ENCODE results near the gene GNPTAB. TPM values are rescaled to one million over a fixed set of nuclear protein-coding genes. Genes with fewer than 3 reads are reported as not detected.

Gene GNPTAB
- total RNA-seq, 1 donor from 2014 or later = 53.2 TPM

DNA sequence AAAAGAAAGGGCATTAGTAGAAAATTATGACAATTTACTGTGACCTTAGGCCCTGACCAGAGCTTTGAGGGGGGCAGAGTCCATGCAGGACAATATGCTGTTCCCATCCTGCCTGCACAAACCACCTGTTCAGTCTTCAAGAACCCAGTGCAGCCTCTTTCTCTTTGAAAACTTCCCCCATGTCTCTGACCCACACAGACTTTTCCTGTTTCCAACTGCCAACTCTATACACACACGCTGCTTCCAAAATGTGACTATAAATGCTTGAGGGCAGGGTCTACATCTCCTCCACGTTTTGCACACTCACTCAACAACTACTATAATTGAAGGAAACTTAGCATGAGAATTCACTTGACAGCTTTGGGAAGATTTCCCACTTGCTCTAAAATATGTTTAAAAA is 54.9 kb downstream of the GNPTAB start:
- Mint-ChIP-seq H3K27ac (no peak overlapping the region), H3K4me1 (ENCODE audit: low read depth) (peaks cover 45% of the 10 kb centered on the region), H3K4me3 (no peak overlapping the region)

DNA sequence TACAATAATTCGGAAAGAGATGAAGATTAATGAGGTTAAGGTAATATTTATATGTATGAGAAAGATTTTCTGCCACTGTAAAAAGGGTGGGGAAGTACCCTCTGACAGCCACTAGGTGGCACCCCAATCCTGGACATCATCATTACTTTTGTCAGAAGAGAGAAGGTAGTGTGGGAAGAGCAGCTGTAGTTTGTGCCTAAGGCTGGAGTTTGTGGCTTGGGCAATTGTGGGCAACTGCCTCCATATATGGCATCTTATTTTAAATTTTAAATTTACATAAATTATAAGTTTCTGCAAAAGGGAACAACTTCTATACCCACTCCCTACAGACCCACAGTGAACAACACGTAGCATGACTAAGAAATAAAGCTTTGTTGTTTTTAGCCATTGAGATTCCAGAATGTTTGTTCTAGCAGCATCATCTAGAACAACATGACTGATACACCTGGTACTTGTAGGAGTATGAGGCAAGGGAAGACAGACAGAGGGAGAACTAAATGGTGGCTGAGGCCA is 57.1 kb downstream of the GNPTAB start:
- Mint-ChIP-seq H3K36me3 (ENCODE audit: low read depth) (peaks cover 29% of the 10 kb centered on the region), H3K9me3 (no peaks in the 10 kb centered on the region), H3K27me3 (ENCODE audit: insufficient read depth) (no peaks in the 10 kb centered on the region), H3K4me1 (ENCODE audit: low read depth) (peaks cover 41% of the 10 kb centered on the region), H3K4me3 (no peak overlapping the region), H3K27ac (peak overlapping the region; percentile 42)
- DNase-seq (ENCODE audit: low spot score) = peak; percentile 47
- intact Hi-C loops (cut with micrococcal nuclease) = loop anchor here (1.0 to 2.0 kb wide), 5 partner anchors 9 to 359 kb away; no protein-coding TSS in a partner anchor

More for the DNA sequence above, 54.9 kb downstream of the GNPTAB start:
- intact Hi-C loops (cut with micrococcal nuclease) = no loop called here
- Mint-ChIP-seq H3K27me3 (ENCODE audit: insufficient read depth) (no peaks in the 10 kb centered on the region), H3K36me3 (ENCODE audit: low read depth) (peaks cover 35% of the 10 kb centered on the region), H3K9me3 (no peaks in the 10 kb centered on the region)
- DNase-seq (ENCODE audit: low spot score) = no peak

DNA sequence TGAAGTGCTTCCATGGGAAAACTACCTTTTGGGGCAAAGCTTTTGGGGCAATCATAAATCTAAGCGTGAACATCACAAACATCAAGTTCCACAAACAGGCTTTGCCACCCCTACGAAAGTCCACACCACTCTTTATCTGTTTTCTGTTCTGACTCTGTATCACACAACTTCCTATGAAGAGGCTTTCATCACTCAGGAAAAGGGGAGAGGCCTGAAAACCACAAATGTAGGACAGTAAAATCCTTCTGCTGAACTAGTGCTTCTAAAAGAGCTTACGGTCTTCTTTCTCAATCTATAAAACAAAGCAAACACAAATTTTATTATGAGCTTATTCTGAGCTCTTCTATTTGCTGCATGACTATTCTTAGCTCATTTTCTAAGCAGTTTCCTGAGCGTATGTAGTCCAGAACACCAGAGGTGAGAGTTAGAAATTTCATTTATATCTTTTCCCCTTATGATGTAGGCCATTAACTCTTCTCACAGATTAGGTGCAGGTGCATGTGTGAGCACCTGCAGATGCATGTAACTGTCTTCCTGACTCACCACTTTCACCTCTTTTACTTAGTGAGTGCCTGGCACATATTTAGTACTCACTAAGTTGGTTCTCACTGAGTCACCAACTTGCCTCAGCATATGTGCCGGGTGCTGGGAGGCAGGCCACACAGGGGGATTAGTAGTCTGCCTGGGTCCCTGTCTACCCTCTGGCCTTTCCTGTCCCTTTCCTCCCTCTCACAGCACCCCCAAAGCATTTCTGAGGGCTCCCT is 58.6 kb downstream of the GNPTAB start:
- intact Hi-C loops (cut with micrococcal nuclease) = loop anchor here (2.0 kb wide), 2 partner anchors 145 to 357 kb away; no protein-coding TSS in a partner anchor
- Mint-ChIP-seq H3K27ac (no peak overlapping the region), H3K4me3 (no peak overlapping the region), H3K27me3 (ENCODE audit: insufficient read depth) (no peaks in the 10 kb centered on the region), H3K4me1 (ENCODE audit: low read depth) (peaks cover 38% of the 10 kb centered on the region), H3K9me3 (no peaks in the 10 kb centered on the region), H3K36me3 (ENCODE audit: low read depth) (peaks cover 26% of the 10 kb centered on the region)
- no peak for DNase-seq (ENCODE audit: low spot score)

DNA sequence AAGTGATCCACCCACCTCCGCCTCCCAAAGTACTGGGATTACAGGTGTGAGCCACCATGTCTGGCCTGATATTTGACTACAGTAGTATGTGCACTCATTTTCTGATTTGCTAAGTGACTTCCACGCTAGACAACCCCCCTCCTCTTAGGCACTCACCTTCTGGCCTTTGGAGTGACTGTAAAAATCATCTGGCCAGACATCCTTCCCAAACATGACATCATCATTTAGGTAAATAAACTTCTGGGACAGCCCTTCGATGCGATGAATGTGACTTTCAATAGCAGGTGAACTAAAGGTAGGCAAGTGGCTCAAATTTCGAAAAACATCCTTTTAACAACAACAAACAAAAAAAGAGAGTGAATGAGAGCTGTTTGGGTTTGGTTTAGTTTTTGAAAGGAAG is 60.9 kb downstream of the GNPTAB start:
- no peak for DNase-seq (ENCODE audit: low spot score)
- intact Hi-C loops (cut with micrococcal nuclease) = no loop called here
- peaks cover 26% of the 10 kb centered on the region for H3K4me1 Mint-ChIP-seq (ENCODE audit: low read depth)
- no peak overlapping the region for H3K27ac Mint-ChIP-seq
- no peaks in the 10 kb centered on the region for H3K27me3 Mint-ChIP-seq (ENCODE audit: insufficient read depth)
- H3K36me3 Mint-ChIP-seq (ENCODE audit: low read depth) = peaks cover 30% of the 10 kb centered on the region
- H3K4me3 Mint-ChIP-seq = no peak overlapping the region
- H3K9me3 Mint-ChIP-seq = no peaks in the 10 kb centered on the region

DNA sequence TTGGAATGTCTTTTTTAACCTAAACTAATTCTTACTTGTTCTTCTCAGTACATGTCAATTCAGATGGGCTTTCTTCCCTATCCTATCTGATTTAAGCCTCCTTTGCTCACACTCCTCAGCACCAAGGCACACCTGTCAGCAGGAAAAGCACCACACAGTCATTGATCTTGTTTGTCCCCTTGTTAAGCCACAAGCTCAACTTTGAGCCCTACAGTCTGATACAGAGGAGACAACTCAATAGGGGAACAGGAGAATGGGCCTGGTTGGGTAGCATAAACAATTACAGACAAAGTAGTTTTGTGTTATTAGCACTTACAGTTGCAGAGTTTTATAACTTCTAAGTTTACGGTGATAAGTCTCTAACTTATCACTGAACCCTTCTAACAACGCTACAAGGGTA is 62.0 kb downstream of the GNPTAB start:
- intact Hi-C loops (cut with micrococcal nuclease) = no loop called here
- Mint-ChIP-seq H3K9me3 (no peaks in the 10 kb centered on the region), H3K36me3 (ENCODE audit: low read depth) (peaks cover 30% of the 10 kb centered on the region), H3K4me3 (no peak overlapping the region), H3K27me3 (ENCODE audit: insufficient read depth) (no peaks in the 10 kb centered on the region), H3K27ac (no peak overlapping the region), H3K4me1 (ENCODE audit: low read depth) (peaks cover 22% of the 10 kb centered on the region)
- no peak for DNase-seq (ENCODE audit: low spot score)

DNA sequence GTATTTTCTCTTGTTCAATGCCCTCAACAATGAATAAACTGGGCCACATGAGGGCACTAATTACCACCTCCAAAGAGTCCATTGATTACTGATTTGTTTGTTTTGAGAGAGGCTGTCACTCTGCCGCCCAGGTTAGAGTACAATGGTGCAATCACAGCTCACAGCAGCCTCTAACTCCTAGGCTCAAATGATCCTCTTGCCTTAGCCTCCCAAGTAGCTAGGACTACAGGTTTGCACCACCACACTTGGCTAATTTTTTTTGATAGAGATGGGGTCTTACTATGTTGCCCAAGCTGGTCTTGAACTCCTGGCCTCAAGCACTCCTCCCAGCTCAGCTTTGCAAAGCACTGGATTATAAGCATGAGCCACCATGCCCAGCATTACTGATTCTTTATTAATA is 63.2 kb downstream of the GNPTAB start:
- H3K4me3 Mint-ChIP-seq = no peak overlapping the region

DNA sequence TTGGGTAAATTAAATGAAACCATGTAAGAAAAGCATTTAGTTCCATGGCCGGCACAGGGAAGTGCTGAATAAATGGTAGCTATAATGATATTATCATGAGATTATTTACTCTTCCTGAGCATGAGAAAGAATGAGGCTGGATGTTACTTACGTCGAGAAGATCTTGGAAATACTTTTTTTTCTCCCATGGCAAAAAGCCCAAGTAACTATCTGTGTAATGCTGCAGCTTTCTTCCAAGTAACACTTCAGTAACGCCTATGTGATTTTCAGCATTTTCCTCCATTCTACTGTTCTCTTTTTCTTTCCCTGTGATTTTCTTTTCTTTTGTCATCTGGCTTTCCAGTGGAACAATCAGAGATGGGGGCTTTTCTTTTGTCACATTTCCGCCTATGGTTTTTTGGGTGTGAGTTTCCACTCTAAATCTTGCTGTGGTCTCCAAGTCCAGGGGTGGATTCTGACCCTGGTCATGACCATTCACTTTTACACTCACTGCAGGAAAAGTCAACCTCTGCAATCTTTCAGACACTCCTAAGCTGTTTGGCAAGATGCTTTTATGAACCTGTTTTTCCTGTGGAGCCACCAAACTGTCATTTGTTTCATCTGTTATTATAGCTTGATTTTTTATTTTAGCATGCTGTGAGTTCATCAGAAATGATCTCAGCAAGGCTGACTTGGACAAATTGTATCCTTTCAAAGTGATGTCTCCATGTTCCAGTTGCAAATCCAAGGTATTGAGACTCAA is 66.5 kb downstream of the GNPTAB start:
- no peak overlapping the region for H3K27ac Mint-ChIP-seq
- H3K27me3 Mint-ChIP-seq (ENCODE audit: insufficient read depth) = no peaks in the 10 kb centered on the region
- intact Hi-C loops (cut with micrococcal nuclease) = no loop called here
- no peaks in the 10 kb centered on the region for H3K9me3 Mint-ChIP-seq
- peaks cover 15% of the 10 kb centered on the region for H3K36me3 Mint-ChIP-seq (ENCODE audit: low read depth)
- H3K4me1 Mint-ChIP-seq (ENCODE audit: low read depth) = no peaks in the 10 kb centered on the region
- H3K4me3 Mint-ChIP-seq = no peak overlapping the region
- DNase-seq (ENCODE audit: low spot score) = no peak

More for the DNA sequence above, 63.2 kb downstream of the GNPTAB start:
- Mint-ChIP-seq H3K4me1 (ENCODE audit: low read depth) (peaks cover 13% of the 10 kb centered on the region), H3K9me3 (no peaks in the 10 kb centered on the region), H3K27me3 (ENCODE audit: insufficient read depth) (no peaks in the 10 kb centered on the region), H3K36me3 (ENCODE audit: low read depth) (peaks cover 27% of the 10 kb centered on the region), H3K27ac (no peak overlapping the region)
- intact Hi-C loops (cut with micrococcal nuclease) = no loop called here
- no peak for DNase-seq (ENCODE audit: low spot score)

DNA sequence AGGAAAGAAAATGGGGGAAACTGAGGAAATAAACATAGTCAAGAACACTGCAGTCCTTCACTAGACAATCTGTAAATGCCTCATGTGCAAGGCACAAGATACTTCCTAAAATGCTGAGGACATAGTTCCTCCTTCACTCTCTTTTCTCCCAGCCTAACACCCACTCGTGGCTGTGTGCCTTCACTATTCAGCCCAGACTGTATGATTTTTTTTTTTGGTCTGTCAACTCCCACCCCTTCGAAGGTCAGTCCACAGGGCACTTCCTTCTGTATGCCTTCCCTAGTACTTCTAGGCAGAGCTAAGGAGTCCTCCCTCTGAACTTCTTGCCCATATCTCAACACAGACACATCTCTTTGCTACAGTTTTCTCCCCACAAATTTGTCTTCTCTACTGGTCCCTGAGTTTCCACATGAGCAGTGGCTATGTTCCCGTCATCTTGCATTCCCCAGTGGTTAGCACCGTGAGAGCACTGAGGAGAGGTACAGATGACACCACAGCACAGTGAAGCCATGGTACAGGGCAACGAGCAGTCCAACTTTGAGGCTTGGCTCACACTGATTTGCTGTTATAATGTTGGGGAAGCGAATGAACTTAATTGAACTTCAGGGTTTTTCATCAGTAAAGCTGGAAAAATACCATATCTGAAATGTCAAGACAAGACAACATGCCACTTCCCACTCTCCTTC is 67.4 kb downstream of the GNPTAB start:
- Mint-ChIP-seq H3K9me3 (no peaks in the 10 kb centered on the region), H3K36me3 (ENCODE audit: low read depth) (peaks cover 14% of the 10 kb centered on the region), H3K27ac (no peak overlapping the region), H3K4me1 (ENCODE audit: low read depth) (no peaks in the 10 kb centered on the region), H3K4me3 (no peak overlapping the region), H3K27me3 (ENCODE audit: insufficient read depth) (no peaks in the 10 kb centered on the region)
- intact Hi-C loops (cut with micrococcal nuclease) = no loop called here
- DNase-seq (ENCODE audit: low spot score) = no peak

DNA sequence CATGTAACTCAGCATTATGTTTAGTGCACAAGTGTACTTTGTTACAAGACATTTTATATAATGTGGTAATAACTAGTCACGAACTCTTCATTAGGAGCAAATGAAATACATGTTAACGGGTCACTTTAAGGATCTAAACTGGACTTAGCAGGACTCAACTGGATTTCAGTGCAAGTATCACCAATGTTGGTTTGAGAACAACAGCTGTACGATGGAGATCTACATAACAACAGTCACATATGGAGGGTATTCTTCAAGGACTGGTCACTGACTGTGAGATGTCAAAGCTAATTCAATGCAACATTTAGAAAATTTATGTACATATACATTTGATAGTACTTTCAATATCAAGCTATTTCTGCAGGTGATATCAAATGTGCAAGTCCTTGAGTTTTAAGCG is 69.0 kb downstream of the GNPTAB start:
- H3K27ac Mint-ChIP-seq = no peak overlapping the region
- intact Hi-C loops (cut with micrococcal nuclease) = no loop called here
- no peaks in the 10 kb centered on the region for H3K4me1 Mint-ChIP-seq (ENCODE audit: low read depth)
- H3K9me3 Mint-ChIP-seq = no peaks in the 10 kb centered on the region
- H3K4me3 Mint-ChIP-seq = no peak overlapping the region
- no peaks in the 10 kb centered on the region for H3K27me3 Mint-ChIP-seq (ENCODE audit: insufficient read depth)
- no peak for DNase-seq (ENCODE audit: low spot score)
- peaks cover 21% of the 10 kb centered on the region for H3K36me3 Mint-ChIP-seq (ENCODE audit: low read depth)

DNA sequence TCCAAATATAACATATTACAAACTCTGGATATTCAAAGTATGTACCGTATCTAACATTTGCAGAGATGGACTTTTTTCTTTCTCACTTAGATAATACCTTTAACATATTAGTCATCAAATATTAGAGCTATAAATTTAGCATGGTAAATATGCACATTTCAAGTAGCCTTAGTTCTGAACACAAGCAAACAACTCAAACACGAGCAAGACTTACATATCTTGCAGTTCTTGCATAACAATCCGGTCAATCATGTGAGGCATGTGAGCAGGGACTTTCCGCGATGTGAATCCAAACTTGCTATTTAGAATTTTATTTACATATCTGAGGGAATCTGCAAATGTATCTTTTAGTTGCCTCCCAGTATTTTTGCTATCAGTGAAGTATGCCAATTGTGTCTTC is 69.4 kb downstream of the GNPTAB start:
- H3K27me3 Mint-ChIP-seq (ENCODE audit: insufficient read depth) = no peaks in the 10 kb centered on the region
- peaks cover 23% of the 10 kb centered on the region for H3K36me3 Mint-ChIP-seq (ENCODE audit: low read depth)
- no peak overlapping the region for H3K27ac Mint-ChIP-seq
- no peak for DNase-seq (ENCODE audit: low spot score)
- no peaks in the 10 kb centered on the region for H3K9me3 Mint-ChIP-seq
- H3K4me3 Mint-ChIP-seq = no peak overlapping the region
- intact Hi-C loops (cut with micrococcal nuclease) = no loop called here
- H3K4me1 Mint-ChIP-seq (ENCODE audit: low read depth) = no peaks in the 10 kb centered on the region

DNA sequence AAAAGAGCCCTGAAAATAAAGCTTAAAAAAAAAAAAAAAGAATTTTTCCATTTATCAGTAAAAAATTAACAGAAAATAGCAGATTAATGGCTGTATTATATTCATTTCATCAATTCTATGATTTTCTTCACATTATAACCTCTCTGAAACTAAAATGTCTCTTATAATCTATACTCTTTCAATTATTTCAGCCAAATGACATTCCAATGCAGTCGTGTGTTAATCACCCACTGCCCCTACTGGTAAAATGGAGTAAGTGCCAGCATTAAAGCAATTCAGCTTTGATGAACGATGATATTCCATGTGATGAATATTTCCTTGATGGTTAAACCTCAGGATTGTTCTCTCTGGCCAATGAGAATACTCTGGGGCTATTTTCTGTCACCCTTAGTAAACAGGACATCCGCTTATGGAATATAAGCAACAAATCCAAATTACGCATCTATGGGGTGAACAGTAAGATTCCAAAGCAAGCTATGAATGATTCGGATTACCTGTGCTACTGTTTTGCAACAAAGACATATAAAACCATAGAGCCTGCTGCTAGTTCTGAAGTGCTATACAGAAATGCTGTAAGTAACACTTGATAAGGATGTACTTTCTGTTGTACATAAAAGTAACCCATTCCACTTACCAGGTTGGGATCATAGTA is 71.2 kb downstream of the GNPTAB start:
- Mint-ChIP-seq H3K27ac (no peak overlapping the region), H3K9me3 (no peaks in the 10 kb centered on the region), H3K4me1 (ENCODE audit: low read depth) (no peaks in the 10 kb centered on the region), H3K4me3 (no peak overlapping the region), H3K27me3 (ENCODE audit: insufficient read depth) (no peaks in the 10 kb centered on the region), H3K36me3 (ENCODE audit: low read depth) (peaks cover 18% of the 10 kb centered on the region)
- intact Hi-C loops (cut with micrococcal nuclease) = loop anchor here (1.0 kb wide), 2 partner anchors 345 to 352 kb away; partner anchors contain the start of gene ARL1
- DNase-seq (ENCODE audit: low spot score) = no peak

DNA sequence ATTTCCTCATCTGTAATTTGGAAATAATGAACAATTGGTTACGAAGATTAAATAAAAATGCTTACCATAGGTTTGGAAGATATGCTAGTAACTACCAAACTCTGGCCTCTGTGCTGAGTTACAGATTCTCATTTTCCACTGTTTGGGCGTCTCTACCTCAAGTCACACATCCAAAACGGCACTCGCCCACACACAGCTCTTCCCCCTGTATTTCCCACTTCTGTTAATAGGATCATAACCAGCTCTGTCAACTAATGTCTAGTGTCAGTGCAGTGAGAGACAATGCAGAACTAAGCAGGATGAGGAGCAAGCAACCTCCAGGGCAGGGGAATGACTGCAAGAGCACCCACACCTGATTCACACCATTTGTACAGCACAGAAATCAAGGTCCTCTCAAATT is 80.6 kb downstream of the GNPTAB start:
- no peaks in the 10 kb centered on the region for H3K4me1 Mint-ChIP-seq (ENCODE audit: low read depth)
- intact Hi-C loops (cut with micrococcal nuclease) = no loop called here
- no peak overlapping the region for H3K27ac Mint-ChIP-seq
- no peaks in the 10 kb centered on the region for H3K27me3 Mint-ChIP-seq (ENCODE audit: insufficient read depth)
- no peak for DNase-seq (ENCODE audit: low spot score)
- H3K4me3 Mint-ChIP-seq = no peak overlapping the region
- H3K9me3 Mint-ChIP-seq = no peaks in the 10 kb centered on the region
- H3K36me3 Mint-ChIP-seq (ENCODE audit: low read depth) = peaks cover 33% of the 10 kb centered on the region

Data from activated T-helper 1 cell treated with anti-CD3 and anti-CD28 coated beads, Interleukin-12 subunit alpha, Interleukin-12 subunit beta, Interleukin-2, Interleukin-4 antibody, amounts not matched to agents 30 ng/mL and 10 ng/mL and 1 ng/mL, durations not matched to agents 14 hours and 24 hours and 36 hours (primary cell).